K562 (cell line): ENCODE data around the gene ZNF30. TPM values are rescaled to one million over a fixed set of nuclear protein-coding genes. Genes with fewer than 3 reads are reported as not detected.

Experiments used
- ATAC-seq: fragments of 200-7000 bp; cut with Tn5 transposase; 3 replicates; pipeline ENCODE4 v1.9.1; 2020; ENCODE audit warnings: moderate library complexity
- BruUV-seq: library from RNA; stranded (reverse); fragments of 400-500 nt; replicated peaks from 2 replicates; lab custom pipeline; 2021; lab: Mats Ljungman, UMichigan
- CTCF ChIA-PET: fragments of 300-600 bp; formaldehyde crosslinking; extraction: SDS; loops from one replicate; lab custom pipeline; 2021; ENCODE audit warnings: low intra/inter-chr PET ratio; lab: Yijun Ruan, JAX
- POLR2A ChIA-PET: fragments of 300-600, 350-650 bp; sonication (Branson Sonifier 250); formaldehyde crosslinking; extraction: SDS; loops from one replicate; lab custom pipeline; 2021; ENCODE audit warnings: antibody characterized with exemption, inconsistent platforms; lab: Yijun Ruan, JAX
- DNase-seq, 4 experiments: peaks; one replicate each; pipeline versions ENCODE4 v3.0.0 to v3.0.0-alpha.2; 2011 to 2018; ENCODE audit warnings: low spot score in 3 of 4, mixed read lengths in 3 of 4; ENCODE audit errors: extremely low read depth in 1 of 4
- FAIRE-seq: peaks from 2 replicates; lab custom pipeline; 2011; peaks lifted over from hg19 to GRCh38; lab: Jason Lieb, UNC
- H2AFZ ChIP-seq: 2 replicates; pipeline ENCODE4 v1.6.0; 2011; ENCODE audit warnings: low read depth, low read length, control low read depth, inconsistent platforms
- H3K27ac ChIP-seq: fragments of 200-600 bp; 3 replicates; pipeline ENCODE4 v1.8.0; 2011; ENCODE audit warnings: low read depth, mild to moderate bottlenecking, control low read depth, inconsistent platforms, low read length, moderate library complexity, mixed read lengths; ENCODE audit errors: extremely low read depth
- H3K27me3 ChIP-seq, 2 experiments: fragments of 300-600 bp in 1 of 2; 2 replicates in 1 of 2; 3 replicates in 1 of 2; pipeline versions ENCODE4 v1.6.0 to v1.8.0; 2011; ENCODE audit warnings: inconsistent platforms in 2 of 2, low read length in 2 of 2, mild to moderate bottlenecking in 1 of 2, mixed read lengths in 1 of 2, moderate library complexity in 1 of 2; ENCODE audit not compliant: control insufficient read depth in 2 of 2, insufficient read depth in 2 of 2
- H3K36me3 ChIP-seq: fragments of 300-600 bp; 3 replicates; pipeline ENCODE4 v1.8.0; 2011; ENCODE audit warnings: mild to moderate bottlenecking, low read length, inconsistent platforms; ENCODE audit not compliant: control insufficient read depth, insufficient read depth
- H3K4me1 ChIP-seq, 2 experiments: fragments of 200-600 bp in 1 of 2; replicated peaks in 1 of 2; 2 replicates in 1 of 2; 3 replicates in 1 of 2; pipeline versions ENCODE4 v1.5.1 to v1.8.0; 2011; ENCODE audit warnings: inconsistent platforms in 2 of 2, low read length in 2 of 2, mild to moderate bottlenecking in 1 of 2, mixed read lengths in 1 of 2, moderate library complexity in 1 of 2; ENCODE audit not compliant: control insufficient read depth in 2 of 2, insufficient read depth in 2 of 2
- H3K4me2 ChIP-seq: 2 replicates; pipeline ENCODE4 v1.6.1; 2011; ENCODE audit warnings: low read length, control low read depth, inconsistent platforms, mixed read lengths; ENCODE audit not compliant: insufficient read depth
- H3K4me3 ChIP-seq: fragments of 200-600 bp; sonication (generic), shearing (Covaris generic); 2 replicates; pipeline ENCODE4 v1.5.1; 2016; ENCODE audit warnings: control low read depth, inconsistent platforms
- H3K79me2 ChIP-seq: fragments of 200-600 bp; 3 replicates; pipeline ENCODE4 v1.8.0; 2011; ENCODE audit warnings: low read length, inconsistent platforms; ENCODE audit not compliant: control insufficient read depth, insufficient read depth
- H3K9ac ChIP-seq, 2 experiments: 2 replicates each; pipeline versions ENCODE4 v1.6.0 to v1.6.1; 2011; ENCODE audit warnings: low read depth in 2 of 2, low read length in 2 of 2, control low read depth in 1 of 2, inconsistent platforms in 1 of 2, mild to moderate bottlenecking in 1 of 2, mixed read lengths in 1 of 2; ENCODE audit not compliant: insufficient read depth in 1 of 2
- H3K9me1 ChIP-seq: one replicate; pipeline ENCODE4 v1.6.0; 2011; ENCODE audit warnings: inconsistent platforms, mild to moderate bottlenecking, low read length, moderate library complexity; ENCODE audit not compliant: control insufficient read depth, insufficient read depth
- H3K9me3 ChIP-seq: replicated peaks from 2 replicates; pipeline ENCODE4 v1.5.1; 2011; ENCODE audit warnings: low read depth, low read length, inconsistent platforms; ENCODE audit not compliant: control insufficient read depth, insufficient read depth
- H4K20me1 ChIP-seq: replicated peaks from 2 replicates; pipeline ENCODE4 v1.6.1; 2011; ENCODE audit warnings: low read length, inconsistent platforms, mixed read lengths; ENCODE audit not compliant: control insufficient read depth, insufficient read depth
- COPS2 ChIP-seq: fragments of 450-650 bp; conservative IDR thresholded peaks from 2 replicates; pipeline ENCODE4 v1.6.1; 2016; ENCODE audit warnings: mild to moderate bottlenecking, moderate library complexity
- KDM2B ChIP-seq: fragments of 250-450 bp; sonication (Bioruptor Pico); IDR thresholded peaks from 2 replicates; pipeline ENCODE4 v1.8.0; 2021; ENCODE audit warnings: mild to moderate bottlenecking, moderate library complexity
- NFATC3 ChIP-seq: fragments of 450-650 bp; IDR thresholded peaks from 2 replicates; pipeline ENCODE4 v1.6.1; 2017; ENCODE audit warnings: mild to moderate bottlenecking
- PCBP2 ChIP-seq: fragments of 200-400 bp; formaldehyde crosslinking; IDR thresholded peaks from 2 replicates; pipeline ENCODE4 v1.6.1; 2018; ENCODE audit warnings: low read length, low read depth, mild to moderate bottlenecking, moderate library complexity; ENCODE audit not compliant: poor library complexity, severe bottlenecking
- PML ChIP-seq: IDR thresholded peaks from 2 replicates; pipeline ENCODE4 v1.6.1; 2012; ENCODE audit warnings: low read length, inconsistent platforms
- PPARD ChIP-seq: fragments of 250-450 bp; sonication (Bioruptor Pico); IDR thresholded peaks from 2 replicates; pipeline ENCODE4 v1.8.0; 2022; ENCODE audit warnings: inconsistent platforms, mild to moderate bottlenecking, moderate library complexity
- WGBS: fragments of 100-300 bp; shearing (Covaris generic); methylation state at CpG from one replicate; pipeline ENCODE4 v1.1.6; 2016; ENCODE audit warnings: low coverage, mixed read lengths; ENCODE audit not compliant: insufficient coverage; ENCODE audit errors: missing lambda C conversion rate; 5-methylcytosine and 5-hydroxymethylcytosine counted together
- in situ Hi-C: fragments of 300-500 bp; cut with MboI; formaldehyde crosslinking; loops from 4 replicates; pipeline ENCODE4 v1.15.0; 2018; ENCODE audit warnings: inconsistent platforms, mixed read lengths
- intact Hi-C: fragments of 100-400 bp; cut with micrococcal nuclease; formaldehyde crosslinking; loops from 2 replicates; pipeline ENCODE4 v1.14.2; 2022
- polyA plus RNA-seq, 8 experiments: library from polyadenylated mRNA; depleted of rRNA in 4 of 8; stranded (reverse) in 5 of 8; unstranded in 3 of 8; fragments of >200 nt; fragmentation: Nextera tagmentation in 2 of 8; fragmentation: Illumina TruSeq in 1 of 8; extraction: Ambion mirVana in 2 of 8; extraction: Trizol in 1 of 8; gene quantifications; 2 replicates each; pipeline versions ENCODE4 v1.2.1 to v1.2.3, GENCODE V29; 2011 to 2014; ENCODE audit warnings: inconsistent platforms in 1 of 8, missing spikeins in 1 of 8
- total RNA-seq, 7 experiments: library from RNA; depleted of rRNA in 6 of 7; stranded (reverse); fragments of >200 nt in 6 of 7; fragmentation: Illumina TruSeq in 2 of 7; extraction: Trizol in 2 of 7; gene quantifications; 2 replicates each; pipeline versions ENCODE4 v1.2.1 to v1.2.3, GENCODE V29; 2011 to 2021; ENCODE audit warnings: low replicate concordance in 1 of 7
- TF ChIP-seq, protein P1 (sequence below): fragments of 450-650 bp; IDR thresholded peaks from 2 replicates; pipeline ENCODE4 v1.6.1; 2016; ENCODE audit warnings: antibody characterized with exemption
- TF ChIP-seq, protein P2 (sequence below): fragments of 450-650 bp; IDR thresholded peaks from 2 replicates; pipeline ENCODE4 v1.6.1; 2018; ENCODE audit warnings: mild to moderate bottlenecking, low read depth; ENCODE audit not compliant: partially characterized antibody
- TF ChIP-seq, protein P3 (sequence below): sonication (generic); formaldehyde crosslinking; IDR thresholded peaks from 2 replicates; pipeline ENCODE4 v1.8.0; 2022; ENCODE audit warnings: mild to moderate bottlenecking, missing genetic modification reagents
- TF ChIP-seq, protein P4 (sequence below): fragments of 250-450 bp; sonication (Bioruptor Pico); IDR thresholded peaks from 2 replicates; pipeline ENCODE4 v1.4.0; 2020; ENCODE audit warnings: mild to moderate bottlenecking, moderate library complexity, borderline replicate concordance
- TF ChIP-seq, protein P5 (sequence below): fragments of 250-450 bp; sonication (Bioruptor Pico); IDR thresholded peaks from 2 replicates; pipeline ENCODE4 v1.8.0; 2022; ENCODE audit warnings: moderate library complexity, mild to moderate bottlenecking, inconsistent platforms
- TF ChIP-seq, protein P6 (sequence below): fragments of 450-650 bp; formaldehyde crosslinking; IDR thresholded peaks from 2 replicates; pipeline ENCODE4 v1.4.0; 2020; ENCODE audit warnings: mild to moderate bottlenecking

The ZNF30 gene
- total and polyA plus RNA-seq, 9 of the 15 experiments (the other 6 are each of a cell fraction or from before 2014, with no cell fraction given): 7.3 to 13.4 (median 10.6) TPM

DNA sequence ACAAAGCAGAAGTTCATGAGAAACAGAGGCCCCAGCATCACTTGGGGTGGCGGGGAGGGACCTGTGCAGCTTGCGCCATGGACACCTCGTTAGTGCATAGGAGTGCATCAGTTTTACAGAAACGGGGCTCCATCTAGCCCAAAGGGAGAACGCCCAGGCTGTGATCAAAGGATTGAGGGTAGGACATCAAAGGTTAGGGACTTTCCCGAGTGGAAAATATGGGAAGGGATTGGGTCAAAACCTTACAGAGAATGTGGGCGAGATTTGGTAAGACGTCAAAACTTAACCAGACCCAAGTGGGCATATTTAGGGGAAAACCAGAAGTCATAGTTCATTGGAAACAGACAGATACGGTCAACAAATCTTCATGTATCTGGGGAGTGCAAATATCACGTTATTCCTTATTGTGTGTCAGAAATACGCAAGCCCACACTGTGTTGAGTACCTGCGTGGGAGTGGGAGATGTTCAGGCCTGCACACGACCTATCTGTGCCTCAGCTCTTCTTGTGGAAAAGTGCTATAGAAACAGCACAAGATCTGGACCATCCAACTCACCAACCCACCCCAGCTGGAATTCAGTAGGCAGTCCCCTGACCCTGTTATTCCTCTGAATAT is 64.0 kb downstream of the ZNF30 start:
- DNase-seq: no peak
- no peak for ATAC-seq
- CTCF ChIA-PET: no interaction called here
- TF ChIP-seq PPARD (CRISPR knock-in tag) (no peak), PML (no peak), NFATC3 (no peak), PCBP2 (no peak), COPS2 (no peak), KDM2B (no peak)
- TF ChIP-seq, protein P1, sequence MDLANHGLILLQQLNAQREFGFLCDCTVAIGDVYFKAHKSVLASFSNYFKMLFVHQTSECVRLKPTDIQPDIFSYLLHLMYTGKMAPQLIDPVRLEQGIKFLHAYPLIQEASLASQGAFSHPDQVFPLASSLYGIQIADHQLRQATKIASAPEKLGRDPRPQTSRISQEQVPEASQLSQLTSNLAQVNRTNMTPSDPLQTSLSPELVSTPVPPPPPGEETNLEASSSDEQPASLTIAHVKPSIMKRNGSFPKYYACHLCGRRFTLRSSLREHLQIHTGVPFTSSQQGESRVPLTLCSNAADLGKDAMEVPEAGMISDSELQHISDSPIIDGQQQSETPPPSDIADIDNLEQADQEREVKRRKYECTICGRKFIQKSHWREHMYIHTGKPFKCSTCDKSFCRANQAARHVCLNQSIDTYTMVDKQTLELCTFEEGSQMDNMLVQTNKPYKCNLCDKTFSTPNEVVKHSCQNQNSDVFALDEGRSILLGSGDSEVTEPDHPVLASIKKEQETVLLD: no peak
- TF ChIP-seq, protein P2, sequence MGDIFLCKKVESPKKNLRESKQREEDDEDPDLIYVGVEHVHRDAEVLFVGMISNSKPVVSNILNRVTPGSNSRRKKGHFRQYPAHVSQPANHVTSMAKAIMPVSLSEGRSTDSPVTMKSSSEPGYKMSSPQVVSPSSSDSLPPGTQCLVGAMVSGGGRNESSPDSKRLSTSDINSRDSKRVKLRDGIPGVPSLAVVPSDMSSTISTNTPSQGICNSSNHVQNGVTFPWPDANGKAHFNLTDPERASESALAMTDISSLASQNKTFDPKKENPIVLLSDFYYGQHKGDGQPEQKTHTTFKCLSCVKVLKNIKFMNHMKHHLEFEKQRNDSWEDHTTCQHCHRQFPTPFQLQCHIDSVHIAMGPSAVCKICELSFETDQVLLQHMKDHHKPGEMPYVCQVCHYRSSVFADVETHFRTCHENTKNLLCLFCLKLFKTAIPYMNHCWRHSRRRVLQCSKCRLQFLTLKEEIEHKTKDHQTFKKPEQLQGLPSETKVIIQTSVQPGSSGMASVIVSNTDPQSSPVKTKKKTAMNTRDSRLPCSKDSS: no peak
- TF ChIP-seq, protein P3, sequence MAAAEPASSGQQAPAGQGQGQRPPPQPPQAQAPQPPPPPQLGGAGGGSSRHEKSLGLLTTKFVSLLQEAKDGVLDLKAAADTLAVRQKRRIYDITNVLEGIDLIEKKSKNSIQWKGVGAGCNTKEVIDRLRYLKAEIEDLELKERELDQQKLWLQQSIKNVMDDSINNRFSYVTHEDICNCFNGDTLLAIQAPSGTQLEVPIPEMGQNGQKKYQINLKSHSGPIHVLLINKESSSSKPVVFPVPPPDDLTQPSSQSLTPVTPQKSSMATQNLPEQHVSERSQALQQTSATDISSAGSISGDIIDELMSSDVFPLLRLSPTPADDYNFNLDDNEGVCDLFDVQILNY (CRISPR knock-in tag): no peak
- TF ChIP-seq, protein P4, sequence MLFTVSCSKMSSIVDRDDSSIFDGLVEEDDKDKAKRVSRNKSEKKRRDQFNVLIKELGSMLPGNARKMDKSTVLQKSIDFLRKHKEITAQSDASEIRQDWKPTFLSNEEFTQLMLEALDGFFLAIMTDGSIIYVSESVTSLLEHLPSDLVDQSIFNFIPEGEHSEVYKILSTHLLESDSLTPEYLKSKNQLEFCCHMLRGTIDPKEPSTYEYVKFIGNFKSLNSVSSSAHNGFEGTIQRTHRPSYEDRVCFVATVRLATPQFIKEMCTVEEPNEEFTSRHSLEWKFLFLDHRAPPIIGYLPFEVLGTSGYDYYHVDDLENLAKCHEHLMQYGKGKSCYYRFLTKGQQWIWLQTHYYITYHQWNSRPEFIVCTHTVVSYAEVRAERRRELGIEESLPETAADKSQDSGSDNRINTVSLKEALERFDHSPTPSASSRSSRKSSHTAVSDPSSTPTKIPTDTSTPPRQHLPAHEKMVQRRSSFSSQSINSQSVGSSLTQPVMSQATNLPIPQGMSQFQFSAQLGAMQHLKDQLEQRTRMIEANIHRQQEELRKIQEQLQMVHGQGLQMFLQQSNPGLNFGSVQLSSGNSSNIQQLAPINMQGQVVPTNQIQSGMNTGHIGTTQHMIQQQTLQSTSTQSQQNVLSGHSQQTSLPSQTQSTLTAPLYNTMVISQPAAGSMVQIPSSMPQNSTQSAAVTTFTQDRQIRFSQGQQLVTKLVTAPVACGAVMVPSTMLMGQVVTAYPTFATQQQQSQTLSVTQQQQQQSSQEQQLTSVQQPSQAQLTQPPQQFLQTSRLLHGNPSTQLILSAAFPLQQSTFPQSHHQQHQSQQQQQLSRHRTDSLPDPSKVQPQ (CRISPR knock-in tag): no peak
- TF ChIP-seq, protein P5, sequence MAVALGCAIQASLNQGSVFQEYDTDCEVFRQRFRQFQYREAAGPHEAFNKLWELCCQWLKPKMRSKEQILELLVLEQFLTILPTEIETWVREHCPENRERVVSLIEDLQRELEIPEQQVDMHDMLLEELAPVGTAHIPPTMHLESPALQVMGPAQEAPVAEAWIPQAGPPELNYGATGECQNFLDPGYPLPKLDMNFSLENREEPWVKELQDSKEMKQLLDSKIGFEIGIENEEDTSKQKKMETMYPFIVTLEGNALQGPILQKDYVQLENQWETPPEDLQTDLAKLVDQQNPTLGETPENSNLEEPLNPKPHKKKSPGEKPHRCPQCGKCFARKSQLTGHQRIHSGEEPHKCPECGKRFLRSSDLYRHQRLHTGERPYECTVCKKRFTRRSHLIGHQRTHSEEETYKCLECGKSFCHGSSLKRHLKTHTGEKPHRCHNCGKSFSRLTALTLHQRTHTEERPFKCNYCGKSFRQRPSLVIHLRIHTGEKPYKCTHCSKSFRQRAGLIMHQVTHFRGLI (CRISPR knock-in tag): no peak
- TF ChIP-seq, protein P6, sequence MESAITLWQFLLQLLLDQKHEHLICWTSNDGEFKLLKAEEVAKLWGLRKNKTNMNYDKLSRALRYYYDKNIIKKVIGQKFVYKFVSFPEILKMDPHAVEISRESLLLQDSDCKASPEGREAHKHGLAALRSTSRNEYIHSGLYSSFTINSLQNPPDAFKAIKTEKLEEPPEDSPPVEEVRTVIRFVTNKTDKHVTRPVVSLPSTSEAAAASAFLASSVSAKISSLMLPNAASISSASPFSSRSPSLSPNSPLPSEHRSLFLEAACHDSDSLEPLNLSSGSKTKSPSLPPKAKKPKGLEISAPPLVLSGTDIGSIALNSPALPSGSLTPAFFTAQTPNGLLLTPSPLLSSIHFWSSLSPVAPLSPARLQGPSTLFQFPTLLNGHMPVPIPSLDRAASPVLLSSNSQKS (CRISPR knock-in tag): no peak

More for the DNA sequence above, 64.0 kb downstream of the ZNF30 start:
- intact Hi-C loops: no loop called here
- Histone ChIP-seq H2AFZ (no peak overlapping the region), H3K27me3 (peaks cover 0 to 14% of the 10 kb centered on the region in 2 experiments; a peak in 1 of 5 replicates), H3K36me3 (no peaks in the 10 kb centered on the region), H3K4me3 (no peak overlapping the region), H3K9me1 (no peaks in the 10 kb centered on the region), H3K9me3 (0 out of 2 replicates have a peak, but pooled peaks cover 2% of the 10 kb centered on the region), H3K79me2 (no peaks in the 10 kb centered on the region), H3K27ac (no peak overlapping the region), H3K9ac (no peak overlapping the region), H3K4me1 (no peaks in the 10 kb centered on the region; a peak in 1 of 5 replicates), H4K20me1 (no peaks in the 10 kb centered on the region), H3K4me2 (no peak overlapping the region)
- peak; percentile 42 for FAIRE-seq
- BruUV-seq: no TSS peak
- in situ Hi-C loops: no loop called here
- 6% methylated on average over 13 of the region's 13 CpGs for WGBS
- POLR2A ChIA-PET: interaction anchor here (1.0 to 2.3 kb wide), 2 partner anchors 9 to 20 kb away, joined by 3 to 9 read pairs; partner anchors contain the start of gene GRAMD1A
